Mesenchymal stem cell (in vitro differentiated cells and primary cell): Measurements from ENCODE around the gene IRAK1.

ENCODE experiments used
- DNase-seq: peaks from one replicate; pipeline ENCODE4 v3.0.0-alpha.2; 2013
- H2AFZ ChIP-seq: one replicate; pipeline ENCODE4 v1.6.1; 2013; ENCODE audit warnings: low read depth, mild to moderate bottlenecking, control low read depth, inconsistent platforms, low read length, moderate library complexity
- H2AK5ac ChIP-seq: 2 replicates; pipeline ENCODE4 v1.6.1; 2013; ENCODE audit warnings: low read length, moderate library complexity, mild to moderate bottlenecking, inconsistent platforms; ENCODE audit not compliant: severe bottlenecking
- H2BK120ac ChIP-seq: one replicate; pipeline ENCODE4 v1.6.1; 2013; ENCODE audit warnings: low read depth, mild to moderate bottlenecking, inconsistent platforms, low read length, moderate library complexity
- H2BK12ac ChIP-seq, 2 experiments: one replicate each; pipeline ENCODE4 v1.6.1; 2013; ENCODE audit warnings: inconsistent platforms in 2 of 2, low read length in 2 of 2, mild to moderate bottlenecking in 2 of 2, moderate library complexity in 2 of 2, control low read depth in 1 of 2
- H2BK15ac ChIP-seq: one replicate; pipeline ENCODE4 v1.6.1; 2013; ENCODE audit warnings: mild to moderate bottlenecking, low read depth, inconsistent platforms; ENCODE audit not compliant: poor library complexity, severe bottlenecking
- H2BK5ac ChIP-seq: 2 replicates; pipeline ENCODE4 v1.6.1; 2013; ENCODE audit warnings: low read depth, mild to moderate bottlenecking, low read length, control low read depth, inconsistent platforms; ENCODE audit not compliant: poor library complexity, severe bottlenecking
- H3K14ac ChIP-seq, 2 experiments: one replicate each; pipeline ENCODE4 v1.6.1; 2013; ENCODE audit warnings: inconsistent platforms in 2 of 2, low read length in 2 of 2, control low read depth in 1 of 2, mild to moderate bottlenecking in 1 of 2, moderate library complexity in 1 of 2
- H3K18ac ChIP-seq, 2 experiments: one replicate each; pipeline ENCODE4 v1.6.1; 2013; ENCODE audit warnings: inconsistent platforms in 2 of 2, low read length in 2 of 2, control low read depth in 1 of 2, low read depth in 1 of 2, mild to moderate bottlenecking in 1 of 2
- H3K23ac ChIP-seq, 2 experiments: one replicate each; pipeline ENCODE4 v1.6.1; 2013; ENCODE audit warnings: inconsistent platforms in 2 of 2, low read length in 2 of 2, mild to moderate bottlenecking in 2 of 2, moderate library complexity in 2 of 2, control low read depth in 1 of 2
- H3K27ac ChIP-seq: 2 replicates; pipeline ENCODE4 v1.5.1; 2013; ENCODE audit warnings: mild to moderate bottlenecking, moderate library complexity, low read length, control low read depth, inconsistent platforms; ENCODE audit not compliant: poor library complexity, severe bottlenecking
- H3K27me3 ChIP-seq, 2 experiments: 2 replicates each; pipeline versions ENCODE4 v1.6.1 to v1.7.0; 2013; ENCODE audit warnings: low read length in 2 of 2, mild to moderate bottlenecking in 2 of 2, moderate library complexity in 2 of 2, control low read depth in 1 of 2, inconsistent platforms in 1 of 2; ENCODE audit not compliant: control insufficient read depth in 1 of 2, insufficient read depth in 1 of 2
- H3K36me3 ChIP-seq, 2 experiments: 2 replicates each; pipeline versions ENCODE4 v1.6.1 to v1.7.0; 2013; ENCODE audit warnings: low read length in 2 of 2, control low read depth in 1 of 2, inconsistent platforms in 1 of 2, low read depth in 1 of 2, mild to moderate bottlenecking in 1 of 2; ENCODE audit not compliant: insufficient read depth in 2 of 2, control insufficient read depth in 1 of 2
- H3K4ac ChIP-seq, 2 experiments: one replicate each; pipeline ENCODE4 v1.6.1; 2013; ENCODE audit warnings: inconsistent platforms in 2 of 2, low read length in 2 of 2, mild to moderate bottlenecking in 2 of 2, moderate library complexity in 2 of 2, control low read depth in 1 of 2, low read depth in 1 of 2
- H3K4me1 ChIP-seq: 2 replicates; pipeline ENCODE4 v1.6.1; 2013; ENCODE audit warnings: low read depth, low read length, control low read depth; ENCODE audit not compliant: control insufficient read depth, insufficient read depth
- H3K4me2 ChIP-seq: 2 replicates; pipeline ENCODE4 v1.6.1; 2013; ENCODE audit warnings: low read length, mild to moderate bottlenecking, inconsistent platforms; ENCODE audit not compliant: poor library complexity, severe bottlenecking
- H3K4me3 ChIP-seq, 2 experiments: 2 replicates each; pipeline versions ENCODE4 v1.5.1 to v1.7.0; 2013; ENCODE audit warnings: low read length in 2 of 2, mild to moderate bottlenecking in 2 of 2, control low read depth in 1 of 2, low read depth in 1 of 2; ENCODE audit not compliant: insufficient read depth in 1 of 2
- H3K79me1 ChIP-seq: replicated peaks from 2 replicates; pipeline ENCODE4 v1.6.1; 2013; ENCODE audit warnings: mild to moderate bottlenecking, control low read depth, low read length, inconsistent platforms; ENCODE audit not compliant: poor library complexity, severe bottlenecking
- H3K9ac ChIP-seq: 2 replicates; pipeline ENCODE4 v1.7.0; 2013; ENCODE audit warnings: mild to moderate bottlenecking, low read length, moderate library complexity
- H3K9me3 ChIP-seq: 2 replicates; pipeline ENCODE4 v1.7.0; 2013; ENCODE audit warnings: mild to moderate bottlenecking, low read length; ENCODE audit not compliant: control insufficient read depth
- H4K8ac ChIP-seq: one replicate; pipeline ENCODE4 v1.6.1; 2013; ENCODE audit warnings: inconsistent platforms, mild to moderate bottlenecking, low read length, moderate library complexity
- H4K91ac ChIP-seq: one replicate; pipeline ENCODE4 v1.6.1; 2013; ENCODE audit warnings: mild to moderate bottlenecking, low read length, inconsistent platforms
- WGBS: methylation state at CpG from one replicate; pipeline ENCODE4 v1.1.7; 2013; ENCODE audit warnings: mixed read lengths; 5-methylcytosine and 5-hydroxymethylcytosine counted together

Gene IRAK1

GRCh38 chrX:154046031-154046781 is 26.5 kb upstream of the IRAK1 start:
- peaks cover 6% of the 10 kb centered on the region for H3K4me1 ChIP-seq
- H2BK5ac ChIP-seq = no peak overlapping the region
- H3K27me3 ChIP-seq = peaks cover 0 to 56% of the 10 kb centered on the region in 2 experiments
- H3K79me1 ChIP-seq = peaks cover 14% of the 10 kb centered on the region
- peak overlapping the region; percentile 74 for H3K9ac ChIP-seq
- no peak overlapping the region for H2BK120ac ChIP-seq
- no peak overlapping the region for H3K4ac ChIP-seq
- H4K91ac ChIP-seq = no peak overlapping the region
- H3K18ac ChIP-seq = peak overlapping the region in 1 of 2 experiments; percentile 45
- H3K14ac ChIP-seq = no peak overlapping the region
- no peak overlapping the region for H3K4me2 ChIP-seq
- H2BK15ac ChIP-seq = no peak overlapping the region
- H2AFZ ChIP-seq = no peak overlapping the region
- H3K23ac ChIP-seq = no peak overlapping the region
- peak; percentile 78 for DNase-seq
- no peaks in the 10 kb centered on the region for H3K9me3 ChIP-seq
- H2AK5ac ChIP-seq = no peak overlapping the region
- H2BK12ac ChIP-seq = no peak overlapping the region
- H3K36me3 ChIP-seq = peaks cover 9 to 18% of the 10 kb centered on the region in 2 experiments
- no peak overlapping the region for H4K8ac ChIP-seq
- 87% methylated on average over 8 of the region's 10 CpGs for WGBS
- peak overlapping the region in 1 of 2 experiments; percentile 38 for H3K4me3 ChIP-seq
- H3K27ac ChIP-seq = peak overlapping the region; percentile 35

GRCh38 chrX:154044091-154044490 is 24.4 kb upstream of the IRAK1 start:
- H3K36me3 ChIP-seq = peaks cover 9 to 21% of the 10 kb centered on the region in 2 experiments
- DNase-seq = no peak
- H3K4me1 ChIP-seq = peaks cover 10% of the 10 kb centered on the region
- H3K4me3 ChIP-seq = no peak overlapping the region
- H3K14ac ChIP-seq = no peak overlapping the region
- H4K91ac ChIP-seq = no peak overlapping the region
- peak overlapping the region; percentile 11 for H3K9ac ChIP-seq
- H3K79me1 ChIP-seq = peaks cover 9% of the 10 kb centered on the region
- WGBS = 93% methylated on average over 6 of the region's 6 CpGs
- H3K27me3 ChIP-seq = peaks cover 0 to 57% of the 10 kb centered on the region in 2 experiments
- no peaks in the 10 kb centered on the region for H3K9me3 ChIP-seq
- no peak overlapping the region for H3K23ac ChIP-seq
- H2BK12ac ChIP-seq = no peak overlapping the region
- no peak overlapping the region for H3K18ac ChIP-seq
- H3K4ac ChIP-seq = no peak overlapping the region
- no peak overlapping the region for H3K4me2 ChIP-seq
- H2AK5ac ChIP-seq = no peak overlapping the region
- no peak overlapping the region for H3K27ac ChIP-seq
- H4K8ac ChIP-seq = no peak overlapping the region
- H2BK15ac ChIP-seq = no peak overlapping the region
- H2BK120ac ChIP-seq = no peak overlapping the region
- H2BK5ac ChIP-seq = no peak overlapping the region
- H2AFZ ChIP-seq = no peak overlapping the region

GRCh38 chrX:154043003-154043763 is 23.5 kb upstream of the IRAK1 start:
- H3K23ac ChIP-seq = no peak overlapping the region
- peak overlapping the region; percentile 72 for H3K9ac ChIP-seq
- no peak overlapping the region for H2BK15ac ChIP-seq
- no peak overlapping the region for H2BK12ac ChIP-seq
- H3K14ac ChIP-seq = no peak overlapping the region
- no peak overlapping the region for H3K27ac ChIP-seq
- DNase-seq = peak; percentile 87
- no peak overlapping the region for H3K4ac ChIP-seq
- peaks cover 4 to 20% of the 10 kb centered on the region in 2 experiments for H3K36me3 ChIP-seq
- H4K91ac ChIP-seq = no peak overlapping the region
- no peaks in the 10 kb centered on the region for H3K9me3 ChIP-seq
- H2BK5ac ChIP-seq = no peak overlapping the region
- H3K79me1 ChIP-seq = peaks cover 6% of the 10 kb centered on the region
- H2BK120ac ChIP-seq = no peak overlapping the region
- no peak overlapping the region for H4K8ac ChIP-seq
- no peak overlapping the region for H2AK5ac ChIP-seq
- H3K18ac ChIP-seq = peak overlapping the region in 1 of 2 experiments; percentile 34
- H3K27me3 ChIP-seq = peaks cover 0 to 57% of the 10 kb centered on the region in 2 experiments
- 48% methylated on average over 2 of the region's 5 CpGs for WGBS
- H3K4me3 ChIP-seq = peak overlapping the region in 1 of 2 experiments; percentile 27
- no peak overlapping the region for H3K4me2 ChIP-seq
- H2AFZ ChIP-seq = no peak overlapping the region
- peaks cover 10% of the 10 kb centered on the region for H3K4me1 ChIP-seq

DNA sequence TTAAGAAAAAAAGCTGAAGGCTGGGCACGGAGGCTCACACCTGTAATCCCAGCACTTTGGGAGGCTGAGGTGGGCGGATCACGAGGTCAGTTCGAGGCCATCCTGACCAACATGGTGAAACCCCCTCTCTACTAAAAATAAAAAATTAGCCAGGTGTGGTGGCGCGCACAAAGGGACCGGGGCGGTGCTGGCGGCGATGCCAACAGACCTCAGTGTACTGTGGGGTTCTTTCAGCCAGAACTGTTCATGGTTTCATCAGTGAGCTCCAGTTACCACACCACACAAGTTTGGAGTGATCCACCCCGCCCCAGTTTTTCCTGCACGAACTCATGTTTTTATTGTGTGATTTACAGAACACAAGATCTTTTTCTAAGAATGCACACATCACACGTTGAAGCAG is 21.2 kb upstream of the IRAK1 start:
- no peak overlapping the region for H3K18ac ChIP-seq
- H3K27me3 ChIP-seq = peaks cover 0 to 49% of the 10 kb centered on the region in 2 experiments
- peaks cover 0 to 15% of the 10 kb centered on the region in 2 experiments for H3K36me3 ChIP-seq
- H4K8ac ChIP-seq = no peak overlapping the region
- H2BK5ac ChIP-seq = peak overlapping the region; percentile 57
- no peak overlapping the region for H3K4me3 ChIP-seq
- H2BK120ac ChIP-seq = no peak overlapping the region
- H3K79me1 ChIP-seq = no peaks in the 10 kb centered on the region
- no peak overlapping the region for H3K27ac ChIP-seq
- H2AFZ ChIP-seq = no peak overlapping the region
- H2BK12ac ChIP-seq = no peak overlapping the region
- H3K9ac ChIP-seq = peak overlapping the region; percentile 72
- peak overlapping the region; percentile 61 for H4K91ac ChIP-seq
- H3K4me1 ChIP-seq = peaks cover 7% of the 10 kb centered on the region
- H3K23ac ChIP-seq = no peak overlapping the region
- no peak overlapping the region for H3K14ac ChIP-seq
- peak overlapping the region in 1 of 2 experiments; percentile 69 for H3K4ac ChIP-seq
- 97% methylated on average over 12 of the region's 13 CpGs for WGBS
- H3K9me3 ChIP-seq = no peaks in the 10 kb centered on the region
- DNase-seq = no peak
- H2AK5ac ChIP-seq = no peak overlapping the region
- H3K4me2 ChIP-seq = no peak overlapping the region
- no peak overlapping the region for H2BK15ac ChIP-seq
